ENCODE results near the gene NEU1. TPM values are rescaled to one million over a fixed set of nuclear protein-coding genes. Genes with fewer than 3 reads are reported as not detected.

NEU1 gene
- 43.3 and 54.0 TPM in 2 replicates for total RNA-seq

GRCh38 chr6:31862344-31863235, at the start of gene NEU1:
Gene NEU1 (minus strand): TSS chr6:31862821. CDS start chr6:31862776, 45 bp downstream.

GRCh38 chr6:31901953-31902643, 39.5 kb upstream of the NEU1 start, which contains the start of gene ZBTB12:
Gene ZBTB12 (minus strand): TSS chr6:31902086. CDS start chr6:31901305, 781 bp downstream.

GRCh38 chr6:31897612-31898382, 35.2 kb upstream of the NEU1 start, which contains the start of gene EHMT2:
Gene EHMT2 (minus strand): TSS chr6:31897698. CDS start chr6:31897677, 21 bp downstream.

DNA sequence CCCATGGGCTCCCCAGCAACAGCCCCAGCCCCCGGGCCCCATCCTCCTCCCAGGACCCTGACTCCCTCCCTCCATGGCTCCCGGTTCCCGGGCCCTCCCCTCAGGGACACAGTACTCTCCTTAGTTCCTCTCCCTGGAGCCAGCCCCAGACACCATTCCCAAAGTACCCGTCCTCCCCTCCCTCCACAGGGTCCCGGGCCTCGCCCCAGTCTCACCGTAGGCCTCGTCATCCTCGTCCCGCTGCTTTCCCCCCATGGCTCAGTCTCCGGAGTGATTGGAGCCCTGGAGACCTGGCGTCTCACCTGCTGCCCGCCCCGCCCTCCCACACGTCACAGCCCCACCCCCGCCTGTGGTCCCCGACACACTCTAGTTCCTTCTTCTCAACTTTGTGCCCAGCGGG, 16.1 kb upstream of the NEU1 start, which contains the start of gene SLC44A4:
Gene SLC44A4, minus strand, starts transcription at position 272 of the 400 bp plus-strand sequence. Its CDS starts 17 bp downstream, at position 255.

DNA sequence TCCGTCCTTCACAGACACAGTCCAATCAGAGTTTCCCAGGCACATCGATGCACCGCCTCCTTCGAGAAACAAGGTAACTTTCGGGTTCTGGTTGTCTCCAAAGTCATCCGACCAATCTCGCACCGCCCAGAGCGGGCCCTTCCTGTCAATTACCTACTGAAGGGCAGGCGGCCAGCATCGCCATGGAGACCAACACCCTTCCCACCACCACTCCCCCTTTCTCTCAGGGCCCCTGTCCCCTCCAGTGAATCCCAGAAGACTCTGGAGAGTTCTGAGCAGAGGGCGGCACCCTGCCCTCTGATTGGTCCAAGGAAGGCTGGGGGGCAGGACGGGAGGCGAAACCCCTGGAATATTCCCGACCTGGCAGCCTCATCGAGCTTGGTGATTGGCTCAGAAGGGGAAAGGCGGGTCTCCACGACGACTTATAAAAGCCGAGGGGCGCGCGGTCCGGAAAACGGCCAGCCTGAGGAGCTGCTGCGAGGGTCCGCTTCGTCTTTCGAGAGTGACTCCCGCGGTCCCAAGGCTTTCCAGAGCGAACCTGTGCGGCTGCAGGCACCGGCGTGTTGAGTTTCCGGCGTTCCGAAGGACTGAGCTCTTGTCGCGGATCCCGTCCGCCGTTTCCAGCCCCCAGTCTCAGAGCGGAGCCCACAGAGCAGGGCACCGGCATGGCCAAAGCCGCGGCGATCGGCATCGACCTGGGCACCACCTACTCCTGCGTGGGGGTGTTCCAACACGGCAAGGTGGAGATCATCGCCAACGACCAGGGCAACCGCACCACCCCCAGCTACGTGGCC, 35.1 kb downstream of the NEU1 start, which contains the start of gene HSPA1B:
Gene HSPA1B, plus strand, starts transcription at position 453 of the 794 bp plus-strand sequence. Its CDS starts 213 bp downstream, at position 666.

GRCh38 chr6:31815025-31815838, 47.4 kb downstream of the NEU1 start, which contains the start of the genes HSPA1A and HSPA1L:
Gene HSPA1A (plus strand): TSS chr6:31815543. CDS start chr6:31815757, 214 bp downstream.
Gene HSPA1L (minus strand): TSS chr6:31815283. CDS start chr6:31811972, 3,311 bp downstream.

Other genes with a start within 250 kb of the NEU1 start
- gene AIF1, start 247.6 kb downstream of the NEU1 start, total RNA-seq: 0.17 TPM in 1 of 2 replicates, not detected in the other
- 21.8 and 25.5 TPM in 2 replicates for gene PRRC2A, start 242.1 kb downstream of the NEU1 start, total RNA-seq
- 105 and 110 TPM in 2 replicates for gene BAG6, start 210.2 kb downstream of the NEU1 start, total RNA-seq
- 0.52 and 0.54 TPM in 2 replicates for gene APOM, start 206.9 kb downstream of the NEU1 start, total RNA-seq
- 22.6 and 24.2 TPM in 2 replicates for gene C6orf47, start 202.0 kb downstream of the NEU1 start, total RNA-seq
- gene GPANK1, start 197.8 kb downstream of the NEU1 start, total RNA-seq: 14.0 and 14.5 TPM in 2 replicates
- 71.8 and 77.7 TPM in 2 replicates for gene CSNK2B, start 196.7 kb downstream of the NEU1 start, total RNA-seq
- gene LY6G5B, start 192.8 kb downstream of the NEU1 start, total RNA-seq: 1.4 and 1.9 TPM in 2 replicates
- gene LY6G5C, start 181.8 kb downstream of the NEU1 start, total RNA-seq: 1.4 and 1.5 TPM in 2 replicates
- 52.7 and 62.4 TPM in 2 replicates for gene ABHD16A, start 159.5 kb downstream of the NEU1 start, total RNA-seq
- not detected in 2 replicates for gene LY6G6F, start 156.0 kb downstream of the NEU1 start, total RNA-seq
- gene LY6G6D, start 147.5 kb downstream of the NEU1 start, total RNA-seq: not detected in 2 replicates
- not detected in 2 replicates for gene LY6G6C, start 141.1 kb downstream of the NEU1 start, total RNA-seq
- not detected in 2 replicates for gene MPIG6B, start 139.4 kb downstream of the NEU1 start, total RNA-seq
- 122 and 139 TPM in 2 replicates for gene DDAH2, start 133.5 kb downstream of the NEU1 start, total RNA-seq
- gene CLIC1, start 126.3 kb downstream of the NEU1 start, total RNA-seq: 545 and 566 TPM in 2 replicates
- gene MSH5, start 122.8 kb downstream of the NEU1 start, total RNA-seq: 2.3 and 3.0 TPM in 2 replicates
- gene SAPCD1, start 100.2 kb downstream of the NEU1 start, total RNA-seq: 2.2 and 8.0 TPM in 2 replicates
- 0.09 and 0.22 TPM in 2 replicates for gene VWA7, start 85.5 kb downstream of the NEU1 start, total RNA-seq
- gene VARS1, start 67.1 kb downstream of the NEU1 start, total RNA-seq: 31.2 and 36.4 TPM in 2 replicates
- gene LSM2, start 55.9 kb downstream of the NEU1 start, total RNA-seq: 22.2 and 26.3 TPM in 2 replicates
- 1.2 and 1.5 TPM in 2 replicates for gene HSPA1L, start 47.5 kb downstream of the NEU1 start, total RNA-seq
- gene HSPA1A, start 47.3 kb downstream of the NEU1 start, total RNA-seq: 78.6 and 81.2 TPM in 2 replicates
- gene HSPA1B, start 35.1 kb downstream of the NEU1 start, total RNA-seq: 16.9 and 34.6 TPM in 2 replicates
- not detected in 2 replicates for gene SLC44A4, start 16.2 kb upstream of the NEU1 start, total RNA-seq
- 24.9 and 29.6 TPM in 2 replicates for gene EHMT2, start 34.9 kb upstream of the NEU1 start, total RNA-seq
- gene ZBTB12, start 39.3 kb upstream of the NEU1 start, total RNA-seq: 2.4 and 2.8 TPM in 2 replicates
- 0.17 and 0.22 TPM in 2 replicates for gene C2, start 64.9 kb upstream of the NEU1 start, total RNA-seq
- gene CFB, start 83.3 kb upstream of the NEU1 start, total RNA-seq: 0.09 and 0.22 TPM in 2 replicates
- gene NELFE, start 96.2 kb upstream of the NEU1 start, total RNA-seq: 68.1 and 76.8 TPM in 2 replicates
- gene SKIC2, start 96.4 kb upstream of the NEU1 start, total RNA-seq: 23.6 and 24.9 TPM in 2 replicates
- gene DXO, start 109.3 kb upstream of the NEU1 start, total RNA-seq: 7.3 and 8.3 TPM in 2 replicates
- 1.0 and 1.3 TPM in 2 replicates for gene C4A, start 119.2 kb upstream of the NEU1 start, total RNA-seq
- gene C4B, start 152.0 kb upstream of the NEU1 start, total RNA-seq: 1.1 and 1.3 TPM in 2 replicates
- gene CYP21A2, start 175.6 kb upstream of the NEU1 start, total RNA-seq: under 0.01 TPM in 2 replicates
- gene TNXB, start 246.5 kb upstream of the NEU1 start, total RNA-seq: 10.1 and 17.2 TPM in 2 replicates